ENCODE measurements around the gene CAMTA1. TPM values are rescaled to one million over a fixed set of nuclear protein-coding genes. Genes with fewer than 3 reads are reported as not detected.
A peak's percentile ranks its signal among the peaks of the same experiment; 100 is the strongest.

Gene CAMTA1
- total RNA-seq, 1 donor from 2014 or later, result 115 TPM

DNA sequence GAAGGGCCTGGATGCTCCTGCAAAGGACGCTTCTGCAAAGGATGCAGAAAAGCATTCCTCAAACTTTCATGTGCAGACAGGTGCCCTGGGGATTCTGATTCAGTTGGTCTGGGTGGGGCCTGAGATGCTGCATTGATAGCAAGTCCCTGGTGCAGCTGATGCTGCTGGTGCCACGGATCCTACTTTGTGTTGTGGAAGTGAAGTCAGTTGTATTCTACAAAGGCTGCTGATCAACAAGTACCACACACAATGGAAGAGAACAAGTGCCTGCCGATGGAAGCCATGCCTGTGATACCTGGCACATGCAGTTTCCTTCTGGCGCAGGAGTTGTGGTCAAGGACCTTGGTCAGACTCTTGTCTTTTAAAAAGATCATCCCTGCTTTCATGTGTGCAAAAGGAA lies 478.8 kb downstream of the CAMTA1 start:
- no peak for DNase-seq

DNA sequence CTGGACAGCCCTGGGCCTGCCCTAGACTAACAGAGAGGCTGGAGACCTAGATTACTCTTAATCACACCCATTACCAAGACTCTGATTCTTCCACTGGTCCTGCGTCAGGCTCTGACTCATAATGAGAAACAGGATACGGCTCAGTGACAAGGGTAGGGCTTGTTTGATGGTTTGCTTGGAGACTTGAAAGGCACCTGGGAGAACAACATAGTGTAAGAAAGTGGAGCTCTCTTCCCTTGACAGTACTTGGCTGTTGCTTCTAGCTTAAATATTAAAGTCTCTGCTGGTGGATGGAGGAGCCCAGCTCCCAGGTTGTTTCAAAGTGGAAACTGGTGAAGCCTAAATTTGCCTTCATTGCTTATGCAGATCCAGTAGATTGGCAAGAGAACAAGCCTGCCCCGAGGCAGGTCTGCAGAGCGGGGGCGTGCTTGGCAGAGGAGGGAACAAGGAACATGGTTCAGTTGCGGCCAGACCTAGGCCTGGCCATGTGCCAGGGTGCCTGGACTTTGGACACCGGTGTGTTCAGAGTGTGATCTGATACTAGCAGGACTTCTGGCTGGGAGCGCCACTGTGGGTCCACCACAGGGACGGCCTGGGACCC lies 480.6 kb downstream of the CAMTA1 start:
- no peak for DNase-seq

DNA sequence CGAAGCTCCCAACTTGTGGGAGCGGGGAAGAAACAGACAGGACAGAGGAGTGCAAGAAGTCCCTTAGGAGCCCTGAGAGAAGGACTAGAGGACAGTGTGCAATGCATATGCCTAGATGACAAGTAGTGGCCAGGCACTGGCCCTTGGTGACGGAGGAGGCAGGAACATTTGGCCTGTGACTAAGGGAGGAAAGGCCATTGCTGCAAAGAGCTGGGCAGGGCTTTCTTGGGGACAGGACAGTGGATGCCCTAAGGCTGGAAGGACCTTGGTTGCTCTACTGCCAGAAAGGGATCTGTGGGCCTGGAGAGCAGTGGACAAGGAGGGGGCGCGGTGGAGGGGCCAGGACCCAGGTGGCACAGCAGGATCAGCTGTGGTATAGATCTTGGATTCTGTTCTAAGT lies 481.3 kb downstream of the CAMTA1 start:
- no peak for DNase-seq

DNA sequence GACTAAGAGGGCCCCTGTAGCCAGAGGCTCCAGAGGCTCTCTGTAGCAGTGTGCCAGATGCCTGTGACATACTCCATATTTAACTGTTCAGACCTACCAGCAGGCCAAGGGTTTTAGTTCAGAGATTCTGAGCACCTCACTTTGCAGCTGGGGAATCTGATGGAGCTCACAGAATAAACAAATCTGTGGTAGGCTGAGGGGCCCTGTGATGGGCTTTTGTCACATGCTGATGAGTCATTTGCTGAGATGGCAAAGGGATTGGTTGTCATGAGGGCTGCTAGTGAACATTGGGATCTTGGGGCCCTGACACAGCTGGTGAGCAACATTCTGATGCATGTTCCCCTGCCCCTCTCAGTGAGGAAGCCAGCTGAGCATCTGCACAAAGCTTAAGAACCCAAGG lies 482.2 kb downstream of the CAMTA1 start:
- no peak for DNase-seq

DNA sequence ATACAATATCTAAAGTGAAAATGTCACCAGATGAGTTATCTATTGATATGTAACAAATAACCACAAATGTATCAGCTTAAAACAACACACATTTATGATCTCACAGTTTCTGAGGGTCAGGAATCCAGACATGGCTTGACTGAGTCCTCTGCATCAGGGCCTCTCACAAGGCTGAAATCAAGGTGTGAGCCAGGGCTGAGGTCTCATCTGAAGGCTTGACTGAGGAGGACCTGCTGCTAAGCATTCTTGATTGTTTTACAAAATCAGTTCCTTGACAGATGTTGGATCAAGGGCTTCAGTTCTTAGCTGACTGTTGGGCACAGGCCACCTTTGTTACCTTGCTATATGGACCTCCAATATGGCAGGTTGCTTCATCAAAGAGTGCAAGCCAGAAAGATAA lies 483.7 kb downstream of the CAMTA1 start:
- DNase-seq, result no peak

DNA sequence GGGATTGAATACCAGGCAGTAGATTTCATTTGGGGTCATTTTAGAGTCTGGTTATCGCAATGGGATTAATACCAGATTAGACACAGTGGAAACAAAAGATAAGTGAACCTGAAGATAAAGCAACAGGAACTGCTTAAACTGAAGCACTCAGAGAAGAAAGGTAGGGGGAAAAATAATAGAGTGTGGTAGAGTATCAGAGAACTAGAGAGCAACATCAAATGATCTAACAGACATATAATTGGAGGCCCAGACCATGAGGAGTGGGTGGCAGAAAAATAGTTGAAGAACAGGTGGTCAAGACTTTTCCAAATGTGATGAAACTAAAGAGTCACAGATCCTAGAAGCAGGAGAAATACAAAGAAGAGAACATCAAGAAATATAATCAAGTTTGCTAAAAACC lies 484.3 kb downstream of the CAMTA1 start:
- no peak for DNase-seq

DNA sequence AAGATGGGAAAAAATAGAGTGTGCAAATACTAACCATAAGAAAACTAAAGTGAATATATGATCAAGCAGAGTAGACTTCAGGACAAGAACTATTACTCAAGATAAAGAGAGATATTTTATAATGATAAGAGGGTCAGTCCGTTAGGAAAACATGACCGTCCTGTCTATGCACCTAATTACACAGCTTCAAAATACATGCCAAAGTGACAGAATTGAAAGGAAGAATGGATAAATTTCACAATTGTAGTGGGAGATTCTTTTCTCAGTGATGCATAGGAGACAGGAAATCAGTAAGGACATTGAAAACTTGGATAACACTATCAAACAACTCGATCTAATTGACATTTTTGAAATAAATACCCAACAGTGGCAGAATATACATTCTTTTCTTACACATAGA lies 489.0 kb downstream of the CAMTA1 start:
- no peak for DNase-seq

DNA sequence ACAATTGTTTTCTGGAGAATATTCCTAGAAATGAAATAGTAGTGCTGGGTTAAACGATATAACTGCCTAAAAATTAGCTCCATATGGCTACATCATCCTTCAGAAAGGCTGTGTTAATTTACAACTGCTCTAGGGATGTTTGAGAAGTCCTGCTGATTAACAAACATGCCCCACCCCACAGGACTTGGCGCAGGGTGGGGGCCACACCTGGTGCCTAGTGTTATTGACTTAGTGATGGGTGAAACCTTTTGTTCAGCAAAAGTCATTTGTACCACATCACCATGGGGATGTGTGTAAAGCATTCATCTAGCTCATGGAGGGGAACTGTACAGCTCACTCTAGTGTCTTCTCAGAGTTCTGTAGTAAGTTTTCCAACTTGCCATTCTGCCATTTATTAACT lies 492.8 kb downstream of the CAMTA1 start:
- no peak for DNase-seq

DNA sequence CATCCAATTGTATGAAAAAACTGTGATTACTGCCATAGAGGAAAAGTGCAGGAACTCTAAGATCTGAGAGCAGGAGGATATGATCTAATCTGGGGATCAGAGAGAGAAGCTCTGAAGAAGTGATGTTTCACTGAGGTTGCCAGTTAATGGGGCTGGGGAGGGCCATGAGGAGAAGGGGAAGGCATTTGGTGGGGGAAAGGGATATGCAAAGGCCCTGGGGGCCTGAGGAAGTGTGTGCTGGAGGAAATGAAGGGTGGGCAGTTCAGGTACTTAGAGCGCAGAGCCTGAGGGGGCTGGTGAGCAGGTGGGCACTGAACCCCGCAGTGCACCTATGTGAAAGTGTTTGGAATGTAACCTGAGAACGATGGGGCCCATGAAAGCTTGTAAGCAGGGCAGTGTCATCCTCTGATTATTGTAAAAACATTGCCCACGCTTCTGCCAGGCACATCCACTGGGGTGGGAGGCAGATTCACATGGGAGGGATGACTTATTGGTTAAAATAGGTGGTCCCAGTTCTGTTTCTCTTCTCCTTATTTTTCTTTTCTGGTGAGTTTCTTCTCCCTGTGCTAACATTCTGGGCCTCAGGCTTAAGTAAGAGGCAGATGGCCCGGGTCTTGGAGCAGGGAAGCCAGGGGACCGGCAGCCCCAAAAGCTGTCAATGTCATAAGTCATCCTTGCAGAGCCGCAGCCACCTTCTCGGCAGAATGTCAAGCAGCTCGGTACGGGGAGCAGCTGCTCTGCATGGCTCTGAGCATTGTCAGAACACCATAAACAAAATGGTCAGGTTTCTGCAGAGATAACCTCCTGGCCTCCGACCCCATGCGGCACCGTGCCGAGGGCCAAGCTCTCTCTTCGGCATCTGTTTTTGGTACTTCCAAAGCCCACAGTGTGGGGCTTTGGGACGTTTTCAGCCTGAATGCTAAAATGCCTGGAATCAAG lies 493.8 kb downstream of the CAMTA1 start:
- no peak for DNase-seq

DNA sequence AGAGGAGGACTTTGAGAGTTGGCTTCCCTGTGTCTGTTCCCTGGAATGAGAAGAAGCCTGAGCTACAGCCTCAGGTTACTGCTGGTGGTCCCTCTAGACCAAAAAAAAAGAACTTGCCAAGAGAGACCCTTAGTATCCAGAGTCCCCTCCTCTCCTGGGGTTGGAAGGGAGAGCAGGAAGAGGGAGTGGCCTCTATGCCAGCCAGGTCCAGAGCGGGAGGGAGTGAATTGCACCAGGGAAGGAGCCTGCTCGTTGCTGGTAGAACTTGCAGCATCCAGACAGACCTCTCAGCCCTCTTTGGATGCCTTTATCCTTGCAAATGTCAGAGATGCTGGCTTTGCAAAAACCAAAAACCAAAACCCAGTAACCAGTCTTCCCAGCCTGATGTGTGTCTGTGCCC lies 494.5 kb downstream of the CAMTA1 start:
- no peak for DNase-seq

DNA sequence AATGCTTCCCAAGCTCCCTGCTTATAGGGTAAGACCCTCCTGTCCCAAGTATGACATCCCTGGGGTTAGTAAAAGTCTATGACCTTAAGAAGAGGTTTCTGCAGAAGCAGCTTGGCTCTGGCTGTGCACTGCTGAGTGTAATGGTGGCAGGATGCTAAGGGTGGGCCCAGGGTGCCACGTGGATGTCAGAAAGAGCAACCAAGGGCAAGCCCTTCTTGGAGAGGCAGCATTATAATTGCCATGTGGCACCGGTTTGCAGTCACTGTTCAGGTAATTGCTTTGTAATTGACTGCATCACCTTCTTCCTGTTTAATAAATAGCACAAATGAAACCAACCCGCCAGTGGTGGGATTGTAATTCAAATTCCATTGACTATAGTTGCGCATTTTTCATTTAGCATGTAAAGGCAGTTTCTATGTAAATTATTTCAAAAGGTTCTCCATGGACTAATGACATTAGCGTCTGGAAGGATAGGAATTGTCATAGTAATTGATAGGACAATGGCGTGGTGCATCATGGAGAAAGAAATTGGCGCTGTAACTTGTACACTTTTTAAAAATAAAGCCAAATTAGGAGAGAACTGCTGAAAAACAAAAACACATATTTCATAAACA lies 495.2 kb downstream of the CAMTA1 start:
- no peak for DNase-seq

DNA sequence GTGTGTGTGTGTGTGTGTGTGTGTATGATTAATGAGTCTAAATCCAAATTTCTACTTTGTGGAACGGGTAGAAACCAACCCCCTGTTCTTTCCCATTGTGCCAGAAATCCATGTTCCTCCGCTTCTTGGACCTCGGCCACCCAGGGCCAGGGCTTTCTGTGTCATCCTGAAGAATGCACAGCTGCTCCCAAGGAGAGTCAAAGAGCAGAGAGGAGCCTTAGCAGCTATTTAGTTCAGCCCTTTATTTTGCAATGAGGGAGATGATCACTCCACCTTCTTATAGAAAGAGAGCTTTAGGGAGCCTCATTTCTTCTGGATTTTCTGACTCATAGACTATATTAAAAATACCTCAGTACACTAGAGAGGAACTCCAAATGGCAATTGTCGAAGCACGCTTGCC lies 496.6 kb downstream of the CAMTA1 start:
- DNase-seq, result no peak

DNA sequence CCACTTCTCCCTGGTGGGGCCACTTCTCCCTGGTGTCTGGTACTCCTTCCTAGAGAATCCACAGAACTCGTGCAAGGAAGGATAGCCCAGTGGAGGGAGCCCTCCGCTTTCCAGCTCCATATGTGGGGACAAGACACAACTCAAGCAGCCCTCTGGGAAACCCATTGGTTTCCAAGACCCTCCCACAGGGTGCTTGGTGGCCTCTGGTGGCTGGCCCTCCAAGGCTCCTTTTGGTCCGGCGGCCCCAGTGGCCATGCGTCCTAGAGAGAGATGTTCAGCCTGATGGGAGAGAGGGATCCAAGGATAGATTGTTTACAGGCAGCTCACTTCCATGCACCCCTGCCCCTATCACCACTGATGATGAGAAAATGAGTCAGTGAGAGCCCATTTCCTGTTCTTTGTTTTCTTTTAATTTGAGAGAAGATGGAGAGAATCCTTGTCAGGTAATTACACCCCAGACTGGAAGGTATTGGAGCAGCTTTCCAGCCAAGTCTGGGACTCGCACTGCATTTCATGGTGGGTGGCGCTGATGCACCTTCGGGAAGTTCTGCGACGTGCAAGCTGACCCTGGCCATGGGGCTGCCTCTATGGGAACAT lies 499.7 kb downstream of the CAMTA1 start:
- DNase-seq, result no peak

DNA sequence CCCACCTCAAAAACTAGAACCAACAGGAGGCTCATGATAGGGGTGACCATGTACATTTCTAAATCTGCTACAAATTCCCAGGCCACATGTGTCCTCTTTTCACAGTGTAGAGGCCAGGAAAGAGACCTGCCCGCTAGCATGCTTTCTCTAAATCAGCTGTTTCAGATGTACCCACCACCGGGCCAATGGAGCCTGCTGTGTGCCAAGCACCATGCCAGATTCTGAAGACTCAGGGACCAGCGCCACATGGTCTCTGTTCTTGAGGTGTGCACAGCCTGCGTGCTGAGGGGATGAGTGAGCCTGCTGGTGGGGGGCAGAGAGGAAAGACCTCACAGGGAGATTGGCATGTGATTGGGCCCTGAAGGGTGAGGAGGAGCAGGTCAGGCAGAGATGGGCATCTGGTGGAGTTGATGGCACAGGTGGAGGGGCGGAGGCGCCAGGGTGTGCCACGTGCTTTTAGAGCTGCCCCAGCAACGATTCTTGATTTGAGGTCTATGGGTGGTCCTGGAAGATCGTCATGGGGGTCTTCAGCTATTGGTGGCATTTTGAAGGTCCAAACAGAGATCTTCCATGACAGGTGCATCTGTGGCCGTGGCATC lies 500.7 kb downstream of the CAMTA1 start:
- no peak for DNase-seq

DNA sequence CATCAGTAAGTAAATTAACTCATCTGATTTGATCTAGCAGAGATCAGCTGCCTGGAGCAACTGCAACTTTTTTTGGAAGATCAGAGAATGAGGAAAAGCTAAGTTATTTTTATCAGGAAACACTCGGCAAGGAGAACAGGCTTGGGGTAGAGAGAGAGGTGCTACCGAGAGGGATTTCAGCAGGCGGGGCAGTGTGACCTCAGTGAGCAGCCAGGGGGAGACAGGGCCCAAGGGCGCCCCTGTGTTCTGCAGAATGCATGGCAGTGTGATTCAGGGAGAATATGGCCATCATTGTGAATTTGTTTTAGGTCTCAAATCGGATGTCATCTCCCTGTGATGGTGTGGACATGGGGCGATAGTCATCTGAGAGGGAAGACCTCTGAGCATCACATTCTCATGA lies 501.8 kb downstream of the CAMTA1 start:
- DNase-seq, result no peak

DNA sequence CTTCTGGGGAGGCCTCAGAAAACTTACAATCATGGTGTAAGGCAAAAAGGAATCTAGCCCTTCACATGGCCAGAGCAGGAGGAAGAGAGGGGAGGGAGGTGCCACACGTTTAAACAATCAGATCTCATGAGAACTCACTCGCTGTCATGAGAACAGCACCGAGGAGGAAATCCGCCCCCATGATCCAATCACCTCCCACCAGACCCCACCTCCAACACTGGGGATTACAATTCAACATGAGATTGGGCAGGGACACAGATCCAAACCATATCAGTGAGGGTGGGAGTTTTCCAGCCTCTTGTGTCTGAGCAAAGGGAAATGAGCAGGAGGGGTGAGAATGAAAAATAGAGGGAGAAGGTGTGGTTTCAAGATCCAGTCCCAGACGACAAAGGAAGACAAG lies 503.7 kb downstream of the CAMTA1 start:
- DNase-seq, result no peak

DNA sequence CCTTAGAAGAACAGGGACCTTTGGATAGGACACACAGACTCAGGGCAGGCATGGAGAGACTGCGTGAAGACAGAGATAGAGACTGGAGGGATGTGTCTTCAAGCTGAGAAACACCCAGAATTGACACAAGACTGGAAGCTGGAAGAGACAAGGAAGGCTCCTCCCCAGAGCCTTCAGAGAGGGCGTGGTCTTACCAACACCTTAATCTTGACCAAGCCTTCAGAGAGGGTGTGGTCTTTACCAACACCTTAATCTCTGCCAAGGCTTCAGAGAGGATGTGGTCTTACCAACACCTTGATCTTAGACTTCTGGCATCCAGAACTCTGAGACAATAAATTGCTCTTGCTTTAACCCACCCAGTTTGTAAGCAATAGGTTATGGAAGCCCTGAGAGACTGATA lies 504.4 kb downstream of the CAMTA1 start:
- no peak for DNase-seq

DNA sequence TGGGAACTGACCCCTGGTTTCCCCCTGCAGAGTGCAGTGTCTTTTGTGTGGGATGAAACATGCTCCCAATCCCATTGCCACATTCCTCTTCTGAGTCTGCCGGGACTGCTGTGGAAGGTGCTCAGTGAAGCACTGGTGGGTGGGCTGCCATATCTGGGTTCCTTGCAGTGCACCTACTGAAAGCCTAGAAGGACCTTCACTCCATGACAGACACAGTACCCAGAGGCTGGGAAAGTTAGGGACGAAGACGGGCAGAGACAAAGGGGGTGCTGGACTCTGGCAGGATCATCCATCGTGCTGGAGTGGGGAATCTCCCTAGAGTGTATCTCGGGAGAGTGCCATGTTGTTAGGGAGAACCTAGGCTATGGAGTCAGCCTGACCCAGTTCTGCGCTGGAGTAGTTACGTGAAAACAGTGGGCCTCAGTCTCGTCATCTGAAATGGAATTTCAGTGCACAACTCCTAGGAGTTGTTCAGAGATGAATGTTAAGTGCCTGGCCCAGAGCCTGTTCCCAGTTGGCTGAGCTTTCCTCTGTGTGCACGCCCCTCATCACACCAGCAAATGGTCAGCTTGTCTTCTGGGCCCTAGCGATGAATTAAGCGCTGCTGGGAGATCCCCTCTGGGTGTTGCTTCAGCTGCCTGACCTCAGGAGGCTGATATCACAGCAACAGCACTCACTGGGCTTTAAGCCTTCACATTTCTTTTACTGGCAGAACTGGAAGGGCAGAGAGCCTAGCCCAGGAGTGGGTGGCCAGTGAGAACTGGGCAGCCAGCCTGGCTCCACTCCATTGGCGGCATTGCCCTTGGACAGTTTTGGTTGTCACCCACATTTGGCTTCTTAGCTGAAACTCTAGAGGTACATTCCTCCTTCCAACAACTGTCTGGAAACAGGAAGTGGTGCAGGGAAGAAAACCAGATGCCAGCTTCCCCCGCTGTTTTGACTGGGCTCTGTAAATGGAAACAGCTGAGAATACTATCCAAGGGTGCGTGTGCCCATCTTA lies 506.0 kb downstream of the CAMTA1 start:
- peak; percentile 67 for DNase-seq

DNA sequence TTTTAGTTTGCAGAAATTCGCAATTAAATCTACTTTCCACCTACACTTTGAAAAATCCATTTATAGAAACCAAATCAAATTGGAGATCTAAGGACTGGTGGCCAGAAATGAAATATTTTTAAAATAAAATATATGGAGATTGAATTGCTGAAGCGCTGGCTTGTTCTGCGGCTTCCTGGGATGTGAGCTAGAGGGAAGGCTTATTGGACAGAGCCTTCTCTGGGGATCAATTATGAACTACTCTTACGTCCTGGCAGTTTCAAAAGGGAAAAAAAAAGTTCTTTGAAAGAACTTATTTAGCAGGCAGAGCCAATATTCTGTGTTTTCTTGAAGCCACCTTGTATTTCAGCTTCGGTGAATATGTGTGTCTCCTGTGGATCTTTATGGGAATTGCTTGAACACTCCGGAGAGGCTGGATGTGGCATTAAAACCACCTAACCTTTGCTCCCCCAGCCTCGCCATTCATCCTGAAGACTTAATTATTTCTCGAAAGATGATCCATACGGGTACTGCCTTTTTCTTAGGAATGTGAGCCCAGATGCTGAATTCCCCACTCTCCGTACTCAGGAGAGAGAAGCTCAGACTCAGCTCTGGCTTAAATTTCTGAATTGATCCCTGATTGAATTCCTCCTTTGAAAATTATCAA lies 506.9 kb downstream of the CAMTA1 start:
- DNase-seq, result no peak

DNA sequence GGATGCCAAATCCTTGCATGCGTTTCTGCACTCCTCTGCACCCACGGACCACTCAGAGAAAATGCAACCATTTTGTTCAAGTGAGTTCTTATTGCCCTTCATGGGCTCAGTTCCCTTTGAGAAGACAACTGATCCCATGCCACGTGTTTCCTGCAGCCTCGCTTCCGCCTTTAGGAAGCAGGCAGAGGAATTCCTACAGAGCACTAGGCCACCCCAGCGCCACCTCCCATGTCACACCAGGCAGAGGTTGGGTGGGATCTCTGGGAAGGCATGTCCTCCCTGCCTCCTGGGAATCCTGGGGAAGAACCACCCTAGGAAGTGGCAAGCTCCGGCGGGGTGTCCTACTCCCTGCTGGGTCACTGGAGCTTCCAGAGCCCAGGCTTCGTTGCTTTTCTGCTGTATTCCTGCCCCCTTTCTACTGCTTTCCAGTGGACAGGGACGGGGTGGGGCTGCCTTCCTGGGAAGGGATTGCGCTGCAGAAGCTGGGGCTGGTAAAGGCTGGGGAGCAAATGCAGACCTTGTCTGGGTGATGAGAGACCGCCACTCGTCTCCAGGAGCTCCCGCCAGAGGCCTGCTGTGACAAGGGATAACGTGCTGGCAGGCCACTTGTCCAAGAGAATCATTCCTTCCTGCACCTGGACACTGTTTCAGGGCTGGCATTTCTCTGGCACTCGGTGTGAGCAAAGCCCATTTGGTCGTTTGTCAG lies 507.6 kb downstream of the CAMTA1 start:
- DNase-seq, result no peak

Measured in occipital lobe (tissue), 2 donors.